Measurements from ENCODE around the gene TP53TG5.

The TP53TG5 gene

DNA sequence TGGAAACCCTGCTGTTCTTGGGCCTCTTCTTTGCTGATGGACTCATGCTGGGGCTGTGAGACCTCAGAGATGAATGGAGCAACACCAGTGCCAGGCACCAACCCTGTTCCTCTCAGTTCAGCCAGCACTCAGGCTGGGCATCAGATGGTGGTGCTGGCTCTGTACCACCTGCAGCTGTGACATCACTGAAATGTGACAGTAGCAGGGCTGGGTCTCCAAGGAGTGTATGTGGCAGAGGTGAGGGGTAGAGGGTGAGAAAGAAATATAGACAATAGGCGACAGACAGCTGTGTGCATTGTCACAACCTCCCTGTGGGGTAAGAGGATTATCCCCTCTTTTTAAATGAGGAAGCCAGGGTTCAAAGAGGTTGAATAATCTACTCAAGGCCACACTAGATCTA is at the start of gene TP53TG5:
TP53TG5 (minus strand) TSS at position 135 of the 400 bp plus-strand sequence; CDS start at position 46, 89 bp downstream.
- Histone ChIP-seq H3K36me3 (ENCODE audit: insufficient read depth, low read length) (no peaks in the 10 kb centered on the region), H3K9me3 (ENCODE audit: control insufficient read depth, insufficient read depth, low read length) (no peaks in the 10 kb centered on the region), H3K4me1 (ENCODE audit: insufficient read depth, low read length) (no peaks in the 10 kb centered on the region), H3K9ac (ENCODE audit: low read depth, low read length) (no peak within 1 kb of the TSS)

DNA sequence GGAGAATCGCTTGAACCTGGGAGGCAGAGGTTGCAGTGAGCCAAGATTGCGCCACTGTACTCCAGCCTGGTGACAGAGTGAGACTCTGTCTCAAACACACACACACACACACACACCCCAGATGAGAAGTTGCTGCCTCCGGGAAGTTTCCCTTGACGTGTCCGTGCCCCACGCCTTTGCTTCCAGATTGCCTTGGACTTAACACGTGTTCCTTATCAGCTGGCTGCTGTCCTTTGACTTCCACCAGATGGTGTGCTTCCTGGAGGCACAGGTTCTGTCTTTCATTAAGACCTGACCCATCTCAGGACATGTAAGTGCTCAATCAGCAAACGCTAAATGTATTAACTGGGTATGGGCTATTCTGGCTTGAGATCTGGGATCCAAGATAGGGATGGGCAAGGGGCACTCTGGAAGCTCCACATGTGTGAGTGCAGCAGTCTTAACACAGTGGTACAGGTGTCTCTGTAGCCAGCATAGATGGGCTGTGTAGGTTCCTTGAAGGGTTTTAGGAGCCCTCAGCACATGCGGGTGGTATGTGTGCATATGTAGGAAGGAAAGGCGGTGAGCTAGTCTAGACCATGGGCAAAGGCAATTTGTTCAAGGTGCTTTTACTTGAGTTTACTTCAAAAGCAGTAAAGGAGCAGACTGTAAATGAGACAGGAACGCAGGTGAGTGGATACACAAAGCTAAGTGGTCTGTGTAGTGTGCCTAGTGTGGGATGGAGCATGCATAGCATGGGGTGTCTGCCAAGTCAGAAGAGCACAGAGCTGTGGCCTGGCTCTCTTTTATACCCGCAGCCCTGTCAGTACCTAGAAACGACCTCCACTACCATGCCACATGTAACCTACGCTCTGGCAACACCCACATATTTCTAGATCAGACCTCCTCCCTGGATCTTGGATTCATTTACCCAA is 49.4 kb upstream of the TP53TG5 start:
- peaks cover 9% of the 10 kb centered on the region for H3K36me3 ChIP-seq (ENCODE audit: insufficient read depth, low read length)
- no peaks in the 10 kb centered on the region for H3K9me3 ChIP-seq (ENCODE audit: control insufficient read depth, insufficient read depth, low read length)
- no peak overlapping the region for H3K9ac ChIP-seq (ENCODE audit: low read depth, low read length)
- H3K4me1 ChIP-seq (ENCODE audit: insufficient read depth, low read length) = no peaks in the 10 kb centered on the region

DNA sequence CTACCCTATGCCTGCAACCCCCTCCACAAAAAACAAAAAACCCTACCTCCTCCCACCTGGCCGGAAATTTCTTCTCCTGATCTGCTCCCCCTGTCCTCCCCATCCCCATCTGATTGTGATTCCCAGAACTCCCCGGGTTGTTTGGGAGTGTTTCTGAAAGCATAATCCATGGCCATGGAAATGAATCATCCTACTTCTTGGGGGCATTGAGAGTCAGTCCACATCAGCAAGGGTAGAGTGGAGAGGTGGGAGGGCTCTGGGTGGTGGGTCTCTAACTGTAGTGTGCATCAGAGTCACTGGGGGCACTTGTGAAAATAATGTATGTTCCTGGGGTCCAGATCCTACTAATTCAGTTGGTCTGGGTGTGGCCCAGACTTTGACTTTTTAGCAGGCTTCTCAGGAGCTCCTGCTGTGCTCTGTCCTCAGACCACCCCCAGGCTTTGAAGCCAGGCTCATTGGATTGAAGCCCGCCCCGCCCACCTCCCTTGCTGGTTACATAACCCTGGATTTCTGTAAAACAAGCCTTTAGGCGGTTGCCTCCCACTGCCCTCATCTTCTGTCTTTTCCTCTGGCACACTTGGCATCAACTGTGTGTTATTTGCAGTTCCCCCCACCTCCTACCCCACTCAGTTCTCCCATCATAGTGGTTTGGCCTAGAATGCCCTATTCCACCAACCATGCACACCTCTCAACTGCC is 48.3 kb upstream of the TP53TG5 start:
- H3K9ac ChIP-seq (ENCODE audit: low read depth, low read length) = no peak overlapping the region
- H3K36me3 ChIP-seq (ENCODE audit: insufficient read depth, low read length) = peaks cover 10% of the 10 kb centered on the region
- no peaks in the 10 kb centered on the region for H3K4me1 ChIP-seq (ENCODE audit: insufficient read depth, low read length)
- H3K9me3 ChIP-seq (ENCODE audit: control insufficient read depth, insufficient read depth, low read length) = no peaks in the 10 kb centered on the region

DNA sequence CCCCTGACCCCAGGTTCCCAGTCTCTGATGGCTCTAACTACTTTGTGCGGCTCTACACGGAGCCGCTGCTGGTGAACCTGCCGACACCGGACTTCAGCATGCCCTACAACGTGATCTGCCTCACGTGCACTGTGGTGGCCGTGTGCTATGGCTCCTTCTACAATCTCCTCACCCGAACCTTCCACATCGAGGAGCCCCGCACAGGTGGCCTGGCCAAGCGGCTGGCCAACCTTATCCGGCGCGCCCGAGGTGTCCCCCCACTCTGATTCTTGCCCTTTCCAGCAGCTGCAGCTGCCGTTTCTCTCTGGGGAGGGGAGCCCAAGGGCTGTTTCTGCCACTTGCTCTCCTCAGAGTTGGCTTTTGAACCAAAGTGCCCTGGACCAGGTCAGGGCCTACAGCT is 47.4 kb upstream of the TP53TG5 start:
- no peaks in the 10 kb centered on the region for H3K4me1 ChIP-seq (ENCODE audit: insufficient read depth, low read length)
- no peaks in the 10 kb centered on the region for H3K9me3 ChIP-seq (ENCODE audit: control insufficient read depth, insufficient read depth, low read length)
- peaks cover 12% of the 10 kb centered on the region for H3K36me3 ChIP-seq (ENCODE audit: insufficient read depth, low read length)
- no peak overlapping the region for H3K9ac ChIP-seq (ENCODE audit: low read depth, low read length)

DNA sequence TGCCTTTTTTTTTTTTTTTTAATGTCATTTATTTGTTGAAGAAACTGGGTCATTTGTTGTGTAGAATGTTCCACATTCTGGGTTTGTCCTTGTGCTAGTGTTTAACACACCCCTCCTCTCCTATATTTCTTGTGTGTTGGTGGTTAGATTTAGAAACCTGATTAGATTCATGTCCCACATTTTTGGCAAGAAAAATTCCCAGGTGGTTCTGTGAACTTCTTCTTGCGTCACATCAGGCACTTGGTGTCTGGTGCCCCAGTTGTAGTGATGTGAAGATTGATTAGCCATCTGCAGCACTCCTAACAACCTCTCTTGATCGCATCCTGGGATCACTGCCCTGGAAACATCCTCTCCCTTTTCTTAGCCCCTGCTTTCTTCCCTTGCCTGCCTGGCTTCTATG is 45.6 kb upstream of the TP53TG5 start:
- no peak overlapping the region for H3K9ac ChIP-seq (ENCODE audit: low read depth, low read length)
- peaks cover 20% of the 10 kb centered on the region for H3K36me3 ChIP-seq (ENCODE audit: insufficient read depth, low read length)
- no peaks in the 10 kb centered on the region for H3K4me1 ChIP-seq (ENCODE audit: insufficient read depth, low read length)
- H3K9me3 ChIP-seq (ENCODE audit: control insufficient read depth, insufficient read depth, low read length) = no peaks in the 10 kb centered on the region

DNA sequence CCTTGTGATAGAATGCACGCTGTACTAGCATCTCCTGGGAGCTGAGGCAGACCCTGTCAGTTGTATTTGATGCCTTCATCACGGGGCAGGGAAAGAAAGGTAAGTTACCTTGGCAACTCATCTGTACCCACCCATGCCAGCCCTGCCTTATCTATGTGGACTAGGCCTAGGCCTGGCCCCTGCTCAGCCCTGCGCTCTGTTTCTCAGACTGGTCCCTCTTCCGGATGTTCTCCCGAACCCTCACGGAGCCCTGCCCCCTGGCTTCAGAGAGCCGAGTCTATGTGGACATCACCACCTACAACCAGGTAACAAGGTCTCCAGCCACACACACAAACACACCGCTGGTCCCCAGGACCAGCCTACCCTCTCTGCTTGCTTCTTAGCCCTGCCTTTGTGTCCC is 42.0 kb upstream of the TP53TG5 start:
- Histone ChIP-seq H3K36me3 (ENCODE audit: insufficient read depth, low read length) (peaks cover 18% of the 10 kb centered on the region), H3K4me1 (ENCODE audit: insufficient read depth, low read length) (no peaks in the 10 kb centered on the region), H3K9ac (ENCODE audit: low read depth, low read length) (no peak overlapping the region), H3K9me3 (ENCODE audit: control insufficient read depth, insufficient read depth, low read length) (no peaks in the 10 kb centered on the region)

DNA sequence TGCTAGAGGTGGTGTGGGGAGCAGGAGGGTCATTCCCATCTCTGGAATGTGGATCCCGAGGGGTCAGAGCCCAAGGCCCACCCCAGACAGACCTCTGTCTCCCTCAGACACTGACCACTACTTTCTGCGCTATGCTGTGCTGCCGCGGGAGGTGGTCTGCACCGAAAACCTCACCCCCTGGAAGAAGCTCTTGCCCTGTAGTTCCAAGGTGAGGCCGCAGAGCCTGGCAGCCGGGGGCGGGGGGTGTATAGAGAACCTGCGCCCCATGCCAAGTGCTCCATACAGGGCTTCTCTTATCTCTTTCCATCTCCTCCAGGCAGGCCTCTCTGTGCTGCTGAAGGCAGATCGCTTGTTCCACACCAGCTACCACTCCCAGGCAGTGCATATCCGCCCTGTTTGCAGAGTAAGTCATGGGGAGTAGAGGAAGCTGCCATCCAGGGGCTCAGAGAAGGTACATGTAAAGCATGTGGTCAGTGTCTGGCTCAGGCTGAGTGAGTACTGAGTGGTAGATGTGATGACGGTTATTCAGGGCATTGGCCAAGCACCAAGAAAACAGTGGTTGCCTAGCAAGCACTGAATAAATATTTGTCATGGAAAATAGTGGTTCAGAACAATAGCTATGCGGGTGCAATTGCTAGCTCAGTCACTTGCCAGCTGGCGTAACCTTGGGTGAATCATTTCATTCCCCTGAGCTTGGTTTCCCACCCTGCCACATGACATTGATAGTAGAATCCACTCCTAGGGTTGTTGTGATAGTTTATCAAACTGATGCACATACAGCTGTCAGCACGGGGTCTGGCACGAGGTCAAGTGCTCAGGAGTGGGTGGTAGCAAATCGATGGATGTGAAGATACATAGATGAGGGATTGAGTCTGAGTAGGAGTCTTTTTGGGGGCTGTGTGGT is 41.3 kb upstream of the TP53TG5 start:
- H3K36me3 ChIP-seq (ENCODE audit: insufficient read depth, low read length) = peaks cover 14% of the 10 kb centered on the region
- no peak overlapping the region for H3K9ac ChIP-seq (ENCODE audit: low read depth, low read length)
- no peaks in the 10 kb centered on the region for H3K4me1 ChIP-seq (ENCODE audit: insufficient read depth, low read length)
- H3K9me3 ChIP-seq (ENCODE audit: control insufficient read depth, insufficient read depth, low read length) = no peaks in the 10 kb centered on the region

DNA sequence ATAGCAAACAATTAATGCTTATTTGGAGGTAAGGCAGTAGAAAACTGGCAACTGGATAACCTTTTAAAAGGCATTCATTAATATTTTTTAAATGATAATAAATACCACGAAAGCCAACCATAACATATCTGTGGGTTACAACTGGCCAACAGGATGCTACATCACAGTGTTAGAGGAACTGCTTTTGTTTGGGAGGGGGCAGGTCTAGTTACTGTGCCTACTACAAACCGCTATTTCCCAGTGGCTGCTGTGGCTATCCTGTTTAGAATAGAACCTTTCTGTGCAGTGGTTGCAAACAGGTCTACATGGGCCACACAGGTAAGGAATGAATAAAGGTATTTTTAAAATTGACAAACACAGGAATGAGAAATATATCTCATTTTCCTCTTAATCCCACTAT is 38.8 kb upstream of the TP53TG5 start:
- peaks cover 10% of the 10 kb centered on the region for H3K36me3 ChIP-seq (ENCODE audit: insufficient read depth, low read length)
- no peaks in the 10 kb centered on the region for H3K9me3 ChIP-seq (ENCODE audit: control insufficient read depth, insufficient read depth, low read length)
- H3K9ac ChIP-seq (ENCODE audit: low read depth, low read length) = peak overlapping the region; percentile 73; the same call in 1 of the 2 replicates
- H3K4me1 ChIP-seq (ENCODE audit: insufficient read depth, low read length) = no peaks in the 10 kb centered on the region

DNA sequence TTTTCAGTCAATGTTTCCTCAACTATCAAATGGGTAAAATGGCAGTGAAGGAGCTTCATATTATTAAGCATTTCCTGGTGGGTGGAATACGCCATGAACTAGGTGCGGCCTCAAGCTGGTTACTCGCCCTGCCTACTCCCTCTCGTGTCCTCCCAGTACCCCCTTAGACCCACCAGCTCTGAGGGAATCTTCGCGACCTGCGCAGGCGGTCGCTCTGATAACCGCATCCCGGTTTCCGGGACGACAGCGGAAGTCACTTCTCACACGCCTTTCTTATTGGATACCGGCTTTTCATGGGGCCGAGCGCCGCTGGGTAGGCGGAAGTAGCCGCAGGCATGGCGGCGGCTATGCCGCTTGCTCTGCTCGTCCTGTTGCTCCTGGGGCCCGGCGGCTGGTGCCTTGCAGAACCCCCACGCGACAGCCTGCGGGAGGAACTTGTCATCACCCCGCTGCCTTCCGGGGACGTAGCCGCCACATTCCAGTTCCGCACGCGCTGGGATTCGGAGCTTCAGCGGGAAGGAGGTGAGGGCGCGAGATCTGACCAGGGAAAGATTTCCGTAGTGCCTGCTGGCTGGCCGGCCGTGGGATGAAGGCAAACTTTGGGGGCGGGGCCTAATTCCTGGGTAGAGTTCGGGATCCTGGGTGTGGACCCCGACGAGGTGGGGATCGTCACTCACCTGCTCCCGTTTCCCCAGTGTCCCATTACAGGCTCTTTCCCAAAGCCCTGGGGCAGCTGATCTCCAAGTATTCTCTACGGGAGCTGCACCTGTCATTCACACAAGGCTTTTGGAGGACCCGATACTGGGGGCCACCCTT is 37.9 kb upstream of the TP53TG5 start, which contains the start of gene PIGT:
PIGT (plus strand) TSS at position 320 of the 816 bp plus-strand sequence; CDS start at position 336, 16 bp downstream.
- Histone ChIP-seq H3K4me1 (ENCODE audit: insufficient read depth, low read length) (no peaks in the 10 kb centered on the region), H3K36me3 (ENCODE audit: insufficient read depth, low read length) (peaks cover 8% of the 10 kb centered on the region), H3K9ac (ENCODE audit: low read depth, low read length) (peak within 1 kb of the TSS; percentile 73), H3K9me3 (ENCODE audit: control insufficient read depth, insufficient read depth, low read length) (no peaks in the 10 kb centered on the region)

DNA sequence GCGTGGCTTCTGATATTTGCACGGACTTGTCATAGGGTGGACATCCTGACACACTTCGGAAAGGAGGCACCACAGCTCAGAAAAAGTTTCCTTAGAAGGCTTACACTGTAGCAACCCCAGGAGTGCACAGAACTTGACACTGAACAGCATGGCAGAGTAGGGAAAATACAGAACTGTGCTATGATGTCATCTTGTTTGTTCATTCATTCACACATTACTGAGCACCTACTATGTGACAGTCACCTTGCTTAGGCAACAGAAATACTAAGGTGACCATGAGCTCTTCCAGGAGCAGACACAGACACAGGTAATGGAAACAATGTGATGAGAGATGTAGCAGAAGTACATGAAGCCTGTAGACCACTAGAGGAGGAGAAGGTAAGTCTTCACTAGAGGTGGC is 35.4 kb upstream of the TP53TG5 start:
- Histone ChIP-seq H3K4me1 (ENCODE audit: insufficient read depth, low read length) (no peaks in the 10 kb centered on the region), H3K9me3 (ENCODE audit: control insufficient read depth, insufficient read depth, low read length) (no peaks in the 10 kb centered on the region), H3K9ac (ENCODE audit: low read depth, low read length) (no peak overlapping the region), H3K36me3 (ENCODE audit: insufficient read depth, low read length) (peaks cover 5% of the 10 kb centered on the region; the same call in 1 of the 2 replicates)

DNA sequence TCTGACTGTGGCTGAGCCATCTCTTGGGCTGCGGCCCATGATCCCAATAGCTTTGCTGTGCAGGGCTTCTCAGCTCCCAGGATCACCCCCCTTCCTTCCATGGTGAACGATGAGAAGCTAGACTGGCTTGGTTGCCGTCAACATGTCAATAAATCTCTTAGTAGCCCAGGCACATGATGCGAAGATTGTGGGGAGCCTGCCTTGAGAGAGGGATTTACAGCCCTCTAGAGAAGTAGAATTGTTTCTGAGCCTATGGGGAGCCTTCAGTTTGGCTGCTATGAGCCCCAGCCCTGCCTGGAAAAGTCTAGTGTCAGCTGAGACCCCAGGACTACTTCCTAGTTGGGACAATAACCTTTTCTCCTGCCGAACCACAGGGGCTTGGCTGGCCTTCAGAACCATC is 34.5 kb upstream of the TP53TG5 start:
- Histone ChIP-seq H3K9me3 (ENCODE audit: control insufficient read depth, insufficient read depth, low read length) (no peaks in the 10 kb centered on the region), H3K9ac (ENCODE audit: low read depth, low read length) (no peak overlapping the region), H3K4me1 (ENCODE audit: insufficient read depth, low read length) (peaks cover 4% of the 10 kb centered on the region; the same call in 1 of the 2 replicates), H3K36me3 (ENCODE audit: insufficient read depth, low read length) (peaks cover 5% of the 10 kb centered on the region; the same call in 1 of the 2 replicates)

DNA sequence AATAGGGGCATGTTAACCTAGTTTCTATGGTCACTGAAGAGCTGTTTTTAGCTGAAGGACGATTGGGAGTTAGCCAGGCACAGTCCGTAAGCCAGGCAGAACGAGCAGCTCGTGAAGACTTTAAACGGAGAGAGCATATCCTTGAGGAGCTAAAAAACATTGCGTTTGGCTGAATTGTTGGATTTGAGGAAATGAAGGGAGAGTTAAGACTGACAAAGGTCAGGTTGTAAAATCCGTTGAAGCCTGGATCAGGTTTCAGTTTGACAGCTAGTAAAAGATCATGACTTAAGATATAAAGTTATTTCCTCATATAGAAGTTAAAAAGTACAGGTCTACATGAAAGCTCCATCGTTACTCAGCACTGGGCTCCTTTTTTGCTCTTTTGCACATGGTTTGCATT is 32.8 kb upstream of the TP53TG5 start:
- no peaks in the 10 kb centered on the region for H3K9me3 ChIP-seq (ENCODE audit: control insufficient read depth, insufficient read depth, low read length)
- H3K36me3 ChIP-seq (ENCODE audit: insufficient read depth, low read length) = peaks cover 5% of the 10 kb centered on the region; the same call in 1 of the 2 replicates
- no peak overlapping the region for H3K9ac ChIP-seq (ENCODE audit: low read depth, low read length)
- peaks cover 8% of the 10 kb centered on the region; the same call in 1 of the 2 replicates for H3K4me1 ChIP-seq (ENCODE audit: insufficient read depth, low read length)

DNA sequence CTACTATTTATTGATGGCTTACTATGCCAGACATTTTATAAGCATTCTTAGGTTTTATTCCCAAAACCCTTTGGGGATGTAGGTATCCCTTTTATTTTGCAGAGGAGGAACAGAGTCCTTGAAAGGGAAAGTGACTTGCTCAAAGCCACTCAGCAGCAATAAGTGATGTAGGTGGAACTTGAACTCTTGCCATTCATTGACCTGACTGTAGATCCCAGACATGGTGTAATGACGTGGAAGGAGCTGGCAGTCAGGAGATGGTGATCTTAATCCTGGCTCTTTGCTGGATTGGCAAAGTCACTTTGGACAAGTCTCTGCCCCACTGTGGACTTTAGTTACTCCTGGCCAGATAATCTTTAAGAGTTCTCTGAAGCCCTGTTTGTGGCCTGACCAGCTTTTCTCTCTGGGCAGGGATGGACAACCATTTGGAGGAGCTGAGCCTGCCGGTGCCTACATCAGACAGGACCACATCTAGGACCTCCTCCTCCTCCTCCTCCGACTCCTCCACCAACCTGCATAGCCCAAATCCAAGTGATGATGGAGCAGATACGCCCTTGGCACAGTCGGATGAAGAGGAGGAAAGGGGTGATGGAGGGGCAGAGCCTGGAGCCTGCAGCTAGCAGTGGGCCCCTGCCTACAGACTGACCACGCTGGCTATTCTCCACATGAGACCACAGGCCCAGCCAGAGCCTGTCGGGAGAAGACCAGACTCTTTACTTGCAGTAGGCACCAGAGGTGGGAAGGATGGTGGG is 31.6 kb upstream of the TP53TG5 start:
- Histone ChIP-seq H3K36me3 (ENCODE audit: insufficient read depth, low read length) (peaks cover 5% of the 10 kb centered on the region; the same call in 1 of the 2 replicates), H3K4me1 (ENCODE audit: insufficient read depth, low read length) (peaks cover 8% of the 10 kb centered on the region; the same call in 1 of the 2 replicates), H3K9ac (ENCODE audit: low read depth, low read length) (no peak overlapping the region), H3K9me3 (ENCODE audit: control insufficient read depth, insufficient read depth, low read length) (no peaks in the 10 kb centered on the region)

Measured in ES-I3 (cell line).